K562 (cell line): Measurements from ENCODE around the gene IL2. TPM values are rescaled to one million over a fixed set of nuclear protein-coding genes. Genes with fewer than 3 reads are reported as not detected.

Experiments used
- ATAC-seq: fragments of 200-7000 bp; cut with Tn5 transposase; 3 replicates; pipeline ENCODE4 v1.9.1; 2020; ENCODE audit warnings: moderate library complexity
- BruUV-seq: library from RNA; stranded (reverse); fragments of 400-500 nt; replicated peaks from 2 replicates; lab custom pipeline; 2021; lab: Mats Ljungman, UMichigan
- CTCF ChIA-PET: fragments of 300-600 bp; formaldehyde crosslinking; extraction: SDS; loops from one replicate; lab custom pipeline; 2021; ENCODE audit warnings: low intra/inter-chr PET ratio; lab: Yijun Ruan, JAX
- POLR2A ChIA-PET: fragments of 300-600, 350-650 bp; sonication (Branson Sonifier 250); formaldehyde crosslinking; extraction: SDS; loops from one replicate; lab custom pipeline; 2021; ENCODE audit warnings: antibody characterized with exemption, inconsistent platforms; lab: Yijun Ruan, JAX
- DNase-seq, 4 experiments: peaks; one replicate each; pipeline versions ENCODE4 v3.0.0 to v3.0.0-alpha.2; 2011 to 2018; ENCODE audit warnings: low spot score in 3 of 4, mixed read lengths in 3 of 4; ENCODE audit errors: extremely low read depth in 1 of 4
- FAIRE-seq: peaks from 2 replicates; lab custom pipeline; 2011; peaks lifted over from hg19 to GRCh38; lab: Jason Lieb, UNC
- H2AFZ ChIP-seq: 2 replicates; pipeline ENCODE4 v1.6.0; 2011; ENCODE audit warnings: low read depth, low read length, control low read depth, inconsistent platforms
- H3K27ac ChIP-seq: fragments of 200-600 bp; 3 replicates; pipeline ENCODE4 v1.8.0; 2011; ENCODE audit warnings: low read depth, mild to moderate bottlenecking, control low read depth, inconsistent platforms, low read length, moderate library complexity, mixed read lengths; ENCODE audit errors: extremely low read depth
- H3K27me3 ChIP-seq, 2 experiments: fragments of 300-600 bp in 1 of 2; 2 replicates in 1 of 2; 3 replicates in 1 of 2; pipeline versions ENCODE4 v1.6.0 to v1.8.0; 2011; ENCODE audit warnings: inconsistent platforms in 2 of 2, low read length in 2 of 2, mild to moderate bottlenecking in 1 of 2, mixed read lengths in 1 of 2, moderate library complexity in 1 of 2; ENCODE audit not compliant: control insufficient read depth in 2 of 2, insufficient read depth in 2 of 2
- H3K36me3 ChIP-seq: fragments of 300-600 bp; 3 replicates; pipeline ENCODE4 v1.8.0; 2011; ENCODE audit warnings: mild to moderate bottlenecking, low read length, inconsistent platforms; ENCODE audit not compliant: control insufficient read depth, insufficient read depth
- H3K4me1 ChIP-seq, 2 experiments: fragments of 200-600 bp in 1 of 2; replicated peaks in 1 of 2; 2 replicates in 1 of 2; 3 replicates in 1 of 2; pipeline versions ENCODE4 v1.5.1 to v1.8.0; 2011; ENCODE audit warnings: inconsistent platforms in 2 of 2, low read length in 2 of 2, mild to moderate bottlenecking in 1 of 2, mixed read lengths in 1 of 2, moderate library complexity in 1 of 2; ENCODE audit not compliant: control insufficient read depth in 2 of 2, insufficient read depth in 2 of 2
- H3K4me2 ChIP-seq: 2 replicates; pipeline ENCODE4 v1.6.1; 2011; ENCODE audit warnings: low read length, control low read depth, inconsistent platforms, mixed read lengths; ENCODE audit not compliant: insufficient read depth
- H3K4me3 ChIP-seq: fragments of 200-600 bp; sonication (generic), shearing (Covaris generic); 2 replicates; pipeline ENCODE4 v1.5.1; 2016; ENCODE audit warnings: control low read depth, inconsistent platforms
- H3K79me2 ChIP-seq: fragments of 200-600 bp; 3 replicates; pipeline ENCODE4 v1.8.0; 2011; ENCODE audit warnings: low read length, inconsistent platforms; ENCODE audit not compliant: control insufficient read depth, insufficient read depth
- H3K9ac ChIP-seq, 2 experiments: 2 replicates each; pipeline versions ENCODE4 v1.6.0 to v1.6.1; 2011; ENCODE audit warnings: low read depth in 2 of 2, low read length in 2 of 2, control low read depth in 1 of 2, inconsistent platforms in 1 of 2, mild to moderate bottlenecking in 1 of 2, mixed read lengths in 1 of 2; ENCODE audit not compliant: insufficient read depth in 1 of 2
- H3K9me1 ChIP-seq: one replicate; pipeline ENCODE4 v1.6.0; 2011; ENCODE audit warnings: inconsistent platforms, mild to moderate bottlenecking, low read length, moderate library complexity; ENCODE audit not compliant: control insufficient read depth, insufficient read depth
- H3K9me3 ChIP-seq: replicated peaks from 2 replicates; pipeline ENCODE4 v1.5.1; 2011; ENCODE audit warnings: low read depth, low read length, inconsistent platforms; ENCODE audit not compliant: control insufficient read depth, insufficient read depth
- H4K20me1 ChIP-seq: replicated peaks from 2 replicates; pipeline ENCODE4 v1.6.1; 2011; ENCODE audit warnings: low read length, inconsistent platforms, mixed read lengths; ENCODE audit not compliant: control insufficient read depth, insufficient read depth
- FIP1L1 ChIP-seq: fragments of 200-400 bp; formaldehyde crosslinking; IDR thresholded peaks from 2 replicates; pipeline ENCODE4 v1.6.1; 2018; ENCODE audit warnings: mild to moderate bottlenecking, low read depth, low read length; ENCODE audit not compliant: poor library complexity, severe bottlenecking
- GABPB1 ChIP-seq: sonication (generic); formaldehyde crosslinking; IDR thresholded peaks from 2 replicates; pipeline ENCODE4 v1.8.0; 2022; ENCODE audit warnings: mild to moderate bottlenecking, missing genetic modification reagents
- HLTF ChIP-seq: fragments of 450-650 bp; IDR thresholded peaks from 2 replicates; pipeline ENCODE4 v1.6.1; 2016
- JUNB ChIP-seq: fragments of 450-650 bp; formaldehyde crosslinking; conservative IDR thresholded peaks from 2 replicates; pipeline ENCODE4 v1.4.0; 2020; ENCODE audit warnings: mild to moderate bottlenecking
- MAZ ChIP-seq, 2 experiments: fragments of 450-650 bp in 1 of 2; sonication (generic) in 1 of 2; formaldehyde crosslinking; IDR thresholded peaks in 1 of 2; conservative IDR thresholded peaks in 1 of 2; 2 replicates each; pipeline versions ENCODE4 v1.4.0 to v1.5.0; 2020; ENCODE audit warnings: mild to moderate bottlenecking in 1 of 2, missing genetic modification reagents in 1 of 2
- MLX ChIP-seq, 2 experiments: fragments of 450-650 bp in 1 of 2; sonication (generic) in 1 of 2; formaldehyde crosslinking; conservative IDR thresholded peaks; 2 replicates each; pipeline versions ENCODE4 v1.4.0 to v1.8.1; 2020 to 2022; ENCODE audit warnings: mild to moderate bottlenecking in 1 of 2, missing genetic modification reagents in 1 of 2
- RREB1 ChIP-seq: fragments of 250-450 bp; sonication (Bioruptor Pico); IDR thresholded peaks from 2 replicates; pipeline ENCODE4 v1.4.0; 2020
- YY1 ChIP-seq, 3 experiments: IDR thresholded peaks; 2 replicates each; pipeline ENCODE4 v1.6.1; 2011; ENCODE audit warnings: low read length in 2 of 3, mild to moderate bottlenecking in 2 of 3, moderate library complexity in 2 of 3, borderline replicate concordance in 1 of 3, control low read depth in 1 of 3, low read depth in 1 of 3; ENCODE audit not compliant: insufficient read depth in 3 of 3, insufficient replicate concordance in 2 of 3, control insufficient read depth in 1 of 3, insufficient read length in 1 of 3; ENCODE audit errors: extremely low read depth in 1 of 3
- ZFP1 ChIP-seq: fragments of 450-650 bp; formaldehyde crosslinking; IDR thresholded peaks from 2 replicates; pipeline ENCODE4 v1.4.0; 2020; ENCODE audit warnings: mild to moderate bottlenecking, mixed read lengths
- ZNF133 ChIP-seq: fragments of 250-450 bp; sonication (Bioruptor Pico); IDR thresholded peaks from 2 replicates; pipeline ENCODE4 v1.4.0; 2020; ENCODE audit warnings: mild to moderate bottlenecking
- ZNF24 ChIP-seq: fragments of 450-650 bp; IDR thresholded peaks from 2 replicates; pipeline ENCODE4 v1.6.1; 2016
- WGBS: fragments of 100-300 bp; shearing (Covaris generic); methylation state at CpG from one replicate; pipeline ENCODE4 v1.1.6; 2016; ENCODE audit warnings: low coverage, mixed read lengths; ENCODE audit not compliant: insufficient coverage; ENCODE audit errors: missing lambda C conversion rate; 5-methylcytosine and 5-hydroxymethylcytosine counted together
- in situ Hi-C: fragments of 300-500 bp; cut with MboI; formaldehyde crosslinking; loops from 4 replicates; pipeline ENCODE4 v1.15.0; 2018; ENCODE audit warnings: inconsistent platforms, mixed read lengths
- intact Hi-C: fragments of 100-400 bp; cut with micrococcal nuclease; formaldehyde crosslinking; loops from 2 replicates; pipeline ENCODE4 v1.14.2; 2022
- polyA plus RNA-seq, 8 experiments: library from polyadenylated mRNA; depleted of rRNA in 4 of 8; stranded (reverse) in 5 of 8; unstranded in 3 of 8; fragments of >200 nt; fragmentation: Nextera tagmentation in 2 of 8; fragmentation: Illumina TruSeq in 1 of 8; extraction: Ambion mirVana in 2 of 8; extraction: Trizol in 1 of 8; gene quantifications; 2 replicates each; pipeline versions ENCODE4 v1.2.1 to v1.2.3, GENCODE V29; 2011 to 2014; ENCODE audit warnings: inconsistent platforms in 1 of 8, missing spikeins in 1 of 8
- total RNA-seq, 7 experiments: library from RNA; depleted of rRNA in 6 of 7; stranded (reverse); fragments of >200 nt in 6 of 7; fragmentation: Illumina TruSeq in 2 of 7; extraction: Trizol in 2 of 7; gene quantifications; 2 replicates each; pipeline versions ENCODE4 v1.2.1 to v1.2.3, GENCODE V29; 2011 to 2021; ENCODE audit warnings: low replicate concordance in 1 of 7
- TF ChIP-seq, protein P1 (sequence below): fragments of 250-450 bp; sonication (Bioruptor Pico); IDR thresholded peaks from 2 replicates; pipeline ENCODE4 v1.5.0; 2020; ENCODE audit warnings: mild to moderate bottlenecking
- TF ChIP-seq, protein P2 (sequence below): sonication (generic); formaldehyde crosslinking; IDR thresholded peaks from 2 replicates; pipeline ENCODE4 v1.9.0; 2022; ENCODE audit warnings: mild to moderate bottlenecking, missing genetic modification reagents

IL2 gene
- total and polyA plus RNA-seq, 9 of the 15 experiments (the other 6 are each of a cell fraction or from before 2014, with no cell fraction given), result 0.11 to 0.89 TPM; not detected in 7

DNA sequence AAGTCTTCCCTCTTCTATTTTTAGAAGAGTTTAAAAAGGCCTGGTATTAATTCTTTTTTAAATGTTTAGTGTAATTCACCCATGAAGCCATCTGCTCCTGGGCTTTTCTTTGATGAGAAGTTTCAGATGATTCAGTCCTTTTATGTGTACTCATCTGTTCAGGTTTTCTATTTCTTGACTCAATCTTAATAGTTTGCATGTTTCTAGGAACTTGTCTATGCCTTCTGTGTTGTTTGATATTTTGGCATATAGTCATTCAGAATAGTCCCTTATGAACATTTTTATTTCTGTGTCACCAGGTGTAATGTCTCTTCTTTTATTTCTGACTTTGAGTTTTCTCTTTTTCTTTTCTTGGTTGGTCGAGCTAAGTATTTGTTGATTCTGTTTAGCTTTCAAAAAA lies 20.2 kb upstream of the IL2 start:
- WGBS, result 73% methylated on average over 1 of the region's 1 CpG
- ChIA-PET CTCF (no interaction called here), POLR2A (interaction anchor here (0.6 kb wide), 1 partner anchor 77 kb away, joined by 5 read pairs; no protein-coding TSS in a partner anchor)

More for the DNA sequence above, 20.2 kb upstream of the IL2 start:
- Histone ChIP-seq H3K9me3 (0 out of 2 replicates have a peak, but pooled peaks cover 2% of the 10 kb centered on the region), H3K9ac (no peak overlapping the region), H3K27me3 (no peaks in the 10 kb centered on the region), H3K9me1 (no peaks in the 10 kb centered on the region), H3K27ac (no peak overlapping the region), H3K4me1 (peaks cover 0 to 21% of the 10 kb centered on the region in 2 experiments; a peak in 3 of 5 replicates), H3K79me2 (no peaks in the 10 kb centered on the region), H3K4me3 (no peak overlapping the region), H3K36me3 (no peaks in the 10 kb centered on the region), H3K4me2 (no peak overlapping the region), H4K20me1 (no peaks in the 10 kb centered on the region), H2AFZ (no peak overlapping the region)
- DNase-seq (no peak), FAIRE-seq (no peak), ATAC-seq (no peak)
- intact Hi-C loops (no loop called here), in situ Hi-C loops (no loop called here)
- no peak for TF ChIP-seq MLX (CRISPR knock-in tag; conservative IDR thresholded peaks at IDR 0.05)
- TF ChIP-seq FIP1L1, result no peak
- TF ChIP-seq ZNF133, result no peak
- TF ChIP-seq HLTF, result no peak
- TF ChIP-seq, protein P1, sequence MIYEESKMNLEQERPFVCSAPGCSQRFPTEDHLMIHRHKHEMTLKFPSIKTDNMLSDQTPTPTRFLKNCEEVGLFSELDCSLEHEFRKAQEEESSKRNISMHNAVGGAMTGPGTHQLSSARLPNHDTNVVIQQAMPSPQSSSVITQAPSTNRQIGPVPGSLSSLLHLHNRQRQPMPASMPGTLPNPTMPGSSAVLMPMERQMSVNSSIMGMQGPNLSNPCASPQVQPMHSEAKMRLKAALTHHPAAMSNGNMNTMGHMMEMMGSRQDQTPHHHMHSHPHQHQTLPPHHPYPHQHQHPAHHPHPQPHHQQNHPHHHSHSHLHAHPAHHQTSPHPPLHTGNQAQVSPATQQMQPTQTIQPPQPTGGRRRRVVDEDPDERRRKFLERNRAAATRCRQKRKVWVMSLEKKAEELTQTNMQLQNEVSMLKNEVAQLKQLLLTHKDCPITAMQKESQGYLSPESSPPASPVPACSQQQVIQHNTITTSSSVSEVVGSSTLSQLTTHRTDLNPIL (CRISPR knock-in tag), result no peak
- no peak for TF ChIP-seq JUNB (CRISPR knock-in tag)
- no peak for TF ChIP-seq YY1 (IDR thresholded peaks at IDR 0.05; ENCODE audit: borderline replicate concordance in 1 of 3, control insufficient read depth in 1 of 3, extremely low read depth in 1 of 3, insufficient read depth in 3 of 3, insufficient read length in 1 of 3, insufficient replicate concordance in 2 of 3, low read depth in 1 of 3, low read length in 2 of 3)
- no peak for TF ChIP-seq MAZ (CRISPR knock-in tag; conservative IDR thresholded peaks at IDR 0.05 in 1 of 2, IDR thresholded peaks at IDR 0.05 in 1 of 2)
- no peak for TF ChIP-seq ZFP1 (CRISPR knock-in tag)
- no peak for TF ChIP-seq ZNF24
- no peak for TF ChIP-seq GABPB1
- TF ChIP-seq, protein P2, sequence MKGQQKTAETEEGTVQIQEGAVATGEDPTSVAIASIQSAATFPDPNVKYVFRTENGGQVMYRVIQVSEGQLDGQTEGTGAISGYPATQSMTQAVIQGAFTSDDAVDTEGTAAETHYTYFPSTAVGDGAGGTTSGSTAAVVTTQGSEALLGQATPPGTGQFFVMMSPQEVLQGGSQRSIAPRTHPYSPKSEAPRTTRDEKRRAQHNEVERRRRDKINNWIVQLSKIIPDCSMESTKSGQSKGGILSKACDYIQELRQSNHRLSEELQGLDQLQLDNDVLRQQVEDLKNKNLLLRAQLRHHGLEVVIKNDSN (CRISPR knock-in tag), result no peak
- no peak for TF ChIP-seq RREB1 (CRISPR knock-in tag)
- no TSS peak for BruUV-seq
